Gastroesophageal sphincter (tissue), 4 donors: Measurements from ENCODE around the gene PKIG. TPM values are rescaled to one million over a fixed set of nuclear protein-coding genes. Genes with fewer than 3 reads are reported as not detected.
A peak's percentile ranks its signal among the peaks of the same experiment; 100 is the strongest.

Experiments
- ATAC-seq: fragments of 150-250 bp; one replicate; pipeline ENCODE4 v1.9.1; 2016; ENCODE audit warnings: mild to moderate bottlenecking, moderate library complexity
- H3K27ac ChIP-seq, 4 donors: fragments of 200-600 bp; sonication (generic) in 3 of 4; 1 replicate in 3 of 4; 2 replicates in 1 of 4; pipeline ENCODE4 v1.5.1; 2016 to 2019
- H3K27me3 ChIP-seq: fragments of 200-600 bp; sonication (generic); one replicate; pipeline ENCODE4 v1.5.1; 2019
- H3K36me3 ChIP-seq, 2 donors: fragments of 200-600 bp; sonication (generic); one replicate each; pipeline ENCODE4 v1.5.1; 2019; ENCODE audit warnings: control low read depth in 1 of 2
- H3K4me1 ChIP-seq, 3 donors: fragments of 200-600 bp; sonication (generic); 1 replicate in 2 of 3; 2 replicates in 1 of 3; pipeline ENCODE4 v1.5.1; 2016 to 2019; ENCODE audit warnings: control low read depth in 2 of 3
- H3K4me3 ChIP-seq, 2 donors: fragments of 200-600 bp; sonication (generic); one replicate each; pipeline ENCODE4 v1.5.1; 2019; ENCODE audit warnings: mild to moderate bottlenecking in 1 of 2, moderate library complexity in 1 of 2
- H3K9me3 ChIP-seq, 3 donors: fragments of 200-600 bp; sonication (generic); one replicate each; pipeline ENCODE4 v1.5.1; 2017 to 2019; ENCODE audit warnings: control low read depth in 2 of 3
- CTCF ChIP-seq, 4 experiments: fragments of 200-600 bp in 2 of 4; fragments of 450-650 bp in 2 of 4; sonication (generic) in 1 of 4; IDR thresholded peaks; one replicate each; pipeline ENCODE4 v1.5.1; 2017 to 2019; ENCODE audit warnings: antibody characterized with exemption in 4 of 4, mild to moderate bottlenecking in 2 of 4, moderate library complexity in 2 of 4
- EP300 ChIP-seq: sonication (generic); formaldehyde crosslinking; IDR thresholded peaks from one replicate; pipeline ENCODE4 v1.6.1; 2017; ENCODE audit warnings: antibody characterized with exemption, mild to moderate bottlenecking
- POLR2A ChIP-seq, 2 donors: fragments of 450-650 bp; IDR thresholded peaks; one replicate each; pipeline ENCODE4 v1.6.1; 2017; ENCODE audit warnings: antibody characterized with exemption in 2 of 2, mild to moderate bottlenecking in 2 of 2, moderate library complexity in 1 of 2
- POLR2AphosphoS5 ChIP-seq: sonication (generic); formaldehyde crosslinking; IDR thresholded peaks from one replicate; pipeline ENCODE4 v1.6.1; 2017; ENCODE audit warnings: antibody characterized with exemption
- WGBS, 2 donors: methylation state at CpG; one replicate each; pipeline ENCODE4 v1.1.5; 2018; ENCODE audit warnings: low coverage in 1 of 2; 5-methylcytosine and 5-hydroxymethylcytosine counted together
- total RNA-seq, 4 donors: library from RNA; depleted of rRNA; stranded (reverse); fragments of >200 nt; gene quantifications; one replicate each; pipeline ENCODE4 v1.1.0, GENCODE V29; 2016

Gene PKIG
- total RNA-seq, 4 donors from 2014 or later: 241 to 418 (median 291) TPM

DNA sequence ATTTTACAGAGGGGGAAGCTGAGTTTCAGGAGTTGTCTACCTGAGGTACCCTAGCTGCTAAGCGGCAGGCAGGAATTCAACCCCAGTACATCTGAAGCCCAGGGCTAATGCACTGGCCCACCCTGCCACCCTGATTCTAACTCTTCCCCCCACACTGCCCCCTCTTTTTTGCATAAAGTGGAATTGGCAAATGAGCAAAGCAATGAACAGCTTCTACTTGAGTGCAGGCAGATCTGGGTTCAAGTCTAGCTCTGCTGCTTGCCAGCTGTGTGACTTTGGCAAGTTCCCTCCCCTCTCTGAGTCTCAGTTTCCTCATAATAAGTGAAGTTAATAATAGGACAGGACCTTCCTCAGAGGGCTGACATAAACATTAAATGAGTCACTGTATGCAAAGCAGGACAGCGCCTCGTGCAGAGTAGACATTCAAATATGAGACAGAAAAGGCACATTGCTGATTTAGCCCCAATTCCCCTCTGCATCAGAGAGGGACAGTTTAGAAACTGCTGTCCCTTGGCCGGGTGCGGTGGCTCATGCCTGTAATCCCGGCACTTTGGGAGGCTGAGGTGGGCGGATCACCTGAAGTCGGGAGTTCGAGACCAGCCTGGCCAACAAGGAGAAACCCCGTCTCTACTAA lies 64.4 kb downstream of the PKIG start:
- H3K4me1 ChIP-seq: peaks cover 0 to 89% (median 30%) of the 10 kb centered on the region in 3 donors

DNA sequence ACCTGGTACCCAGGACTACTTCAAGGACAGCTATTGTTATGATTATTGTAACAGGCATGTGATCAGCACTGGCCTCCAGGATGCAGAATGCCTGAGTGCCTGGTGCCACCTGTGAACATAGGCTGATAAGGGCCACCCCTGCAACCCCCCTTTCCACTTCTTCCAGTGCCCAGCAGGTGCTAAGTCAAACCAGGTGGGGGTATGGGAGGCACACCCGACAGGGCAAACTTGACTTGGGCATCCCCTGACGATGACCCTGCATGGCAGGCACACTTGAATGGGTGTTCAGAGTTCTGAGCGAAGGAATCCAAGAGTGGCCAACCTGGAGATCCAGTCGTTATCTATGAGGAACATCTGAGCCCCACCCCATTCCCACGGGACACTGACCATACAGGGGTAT lies 65.7 kb downstream of the PKIG start:
- H3K36me3 ChIP-seq: no peaks in the 10 kb centered on the region
- H3K27me3 ChIP-seq: no peaks in the 10 kb centered on the region
- no peaks in the 10 kb centered on the region for H3K9me3 ChIP-seq
- H3K4me3 ChIP-seq: no peak overlapping the region
- 83% methylated on average over 1 of the region's 5 CpGs; no CpG with 5 or more reads in 1 of the 2 donors for WGBS, 2 donors
- peaks cover 0 to 86% (median 17%) of the 10 kb centered on the region in 3 donors for H3K4me1 ChIP-seq
- H3K27ac ChIP-seq: no peak overlapping the region
- TF ChIP-seq POLR2AphosphoS5: no peak
- TF ChIP-seq CTCF (IDR thresholded peaks at IDR 0.05): no peak
- TF ChIP-seq EP300: no peak
- no peak for TF ChIP-seq POLR2A (IDR thresholded peaks at IDR 0.05)
- no peak for ATAC-seq

More for the DNA sequence above, 64.4 kb downstream of the PKIG start:
- TF ChIP-seq POLR2AphosphoS5: no peak
- no peak for TF ChIP-seq EP300
- TF ChIP-seq CTCF (IDR thresholded peaks at IDR 0.05): no peak
- no peak for TF ChIP-seq POLR2A (IDR thresholded peaks at IDR 0.05)
- ATAC-seq: no peak
- H3K27me3 ChIP-seq: no peaks in the 10 kb centered on the region
- no peaks in the 10 kb centered on the region for H3K9me3 ChIP-seq
- H3K4me3 ChIP-seq: no peak overlapping the region
- no peaks in the 10 kb centered on the region for H3K36me3 ChIP-seq
- H3K27ac ChIP-seq: peak overlapping the region in 2 of 4 donors; percentile 26 to 32
- 78% methylated on average over 4 of the region's 10 CpGs; no CpG with 5 or more reads in 1 of the 2 donors for WGBS, 2 donors

DNA sequence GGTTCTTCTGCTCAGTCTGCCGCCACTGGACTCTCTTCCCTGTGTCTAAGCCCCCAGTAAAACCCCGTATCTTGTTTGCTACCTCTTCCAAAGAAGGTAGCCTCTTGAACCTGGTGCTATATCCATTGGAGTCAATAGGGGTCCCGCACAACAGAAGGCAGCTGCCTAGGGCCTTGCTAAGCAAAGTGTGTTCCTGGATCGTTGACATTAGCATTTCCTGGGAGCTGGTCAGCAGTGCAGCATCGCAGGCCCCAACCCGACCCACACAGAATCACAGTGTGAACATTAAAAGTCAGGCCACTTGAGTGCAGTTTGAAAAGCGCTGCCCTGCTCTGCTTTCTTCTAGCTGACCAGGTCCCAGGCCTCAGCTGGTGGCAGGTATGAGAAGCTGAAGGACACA lies 66.2 kb downstream of the PKIG start:
- H3K27ac ChIP-seq: no peak overlapping the region

DNA sequence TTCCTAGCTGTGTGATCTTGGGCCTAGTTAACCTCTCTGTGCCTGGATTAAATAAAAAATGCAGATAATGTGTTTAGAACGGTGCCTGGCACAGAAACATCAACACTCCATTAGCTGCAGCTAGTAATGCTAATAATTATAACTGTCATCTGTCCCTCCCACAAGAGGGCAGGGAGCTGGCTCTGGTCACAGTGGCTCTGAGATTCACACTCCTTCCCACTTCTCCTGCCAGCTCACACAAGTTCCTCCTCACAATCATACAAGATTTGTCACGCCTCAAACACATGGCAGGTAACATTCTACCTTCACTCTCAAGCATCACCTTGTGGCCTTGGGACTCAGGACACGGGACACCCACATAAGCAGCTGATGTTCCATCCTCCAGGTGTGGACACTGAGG lies 66.7 kb downstream of the PKIG start:
- WGBS, 2 donors: 58 to 84% methylated on average over 2 of the region's 3 CpGs
- Histone ChIP-seq H3K4me3 (no peak overlapping the region), H3K27ac (no peak overlapping the region), H3K36me3 (no peaks in the 10 kb centered on the region), H3K4me1 (peaks cover 0 to 79% (median 15%) of the 10 kb centered on the region in 3 donors), H3K9me3 (no peaks in the 10 kb centered on the region), H3K27me3 (no peaks in the 10 kb centered on the region)
- TF ChIP-seq POLR2A (IDR thresholded peaks at IDR 0.05) (no peak), POLR2AphosphoS5 (no peak), CTCF (IDR thresholded peaks at IDR 0.05) (no peak)
- ATAC-seq: no peak

More for the DNA sequence above, 66.2 kb downstream of the PKIG start:
- no peak overlapping the region for H3K4me3 ChIP-seq
- no peaks in the 10 kb centered on the region for H3K9me3 ChIP-seq
- TF ChIP-seq POLR2A (IDR thresholded peaks at IDR 0.05): no peak
- TF ChIP-seq CTCF (IDR thresholded peaks at IDR 0.05): no peak
- TF ChIP-seq POLR2AphosphoS5: no peak
- TF ChIP-seq EP300: no peak
- H3K4me1 ChIP-seq: peaks cover 0 to 85% (median 15%) of the 10 kb centered on the region in 3 donors
- no peak for ATAC-seq
- 50 to 63% methylated on average over 2 to 3 of the region's 7 CpGs for WGBS, 2 donors
- no peaks in the 10 kb centered on the region for H3K36me3 ChIP-seq
- H3K27me3 ChIP-seq: no peaks in the 10 kb centered on the region

- H3K4me1 ChIP-seq: peaks cover 0 to 71% (median 10%) of the 10 kb centered on the region in 3 donors
- no peak for ATAC-seq
- WGBS, 2 donors: 80 to 83% methylated on average over 1 to 2 of the region's 6 CpGs
- H3K36me3 ChIP-seq: no peaks in the 10 kb centered on the region
- no peak for TF ChIP-seq POLR2A (IDR thresholded peaks at IDR 0.05)
- no peak for TF ChIP-seq EP300
- TF ChIP-seq CTCF (IDR thresholded peaks at IDR 0.05): no peak
- TF ChIP-seq POLR2AphosphoS5: no peak
- H3K27ac ChIP-seq: peak overlapping the region in 1 of 4 donors; percentile 86
- H3K27me3 ChIP-seq: no peaks in the 10 kb centered on the region
- peak overlapping the region in 1 of 2 donors; percentile 85 for H3K4me3 ChIP-seq
- no peaks in the 10 kb centered on the region for H3K9me3 ChIP-seq
Measured at GRCh38 chr20:44649976-44650375, 67.6 kb downstream of the PKIG start.
